ENCODE measurements around the gene TMEM212. TPM values are rescaled to one million over a fixed set of nuclear protein-coding genes. Genes with fewer than 3 reads are reported as not detected.

Gene TMEM212
- total RNA-seq, 4 donors from 2014 or later, result not detected

DNA sequence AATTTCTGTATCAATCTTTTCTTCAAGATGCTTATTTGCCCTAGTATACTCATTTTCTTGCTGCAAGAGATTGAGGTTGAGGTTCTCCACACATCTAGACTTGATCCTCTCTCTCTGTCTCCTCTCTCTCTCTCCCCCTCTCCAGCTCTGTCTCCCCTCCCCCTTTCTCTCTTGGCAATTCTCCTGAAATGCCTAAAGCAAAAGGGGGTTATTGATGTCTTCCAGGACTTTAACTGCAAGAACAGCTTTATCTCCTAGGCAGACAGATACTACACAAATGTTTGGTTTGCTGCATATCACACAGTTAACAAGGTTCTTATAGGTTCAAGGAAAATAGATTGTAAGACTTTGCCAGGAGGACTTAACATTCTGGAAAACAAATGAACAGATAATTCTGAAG, 52.1 kb downstream of the TMEM212 start:
- intact Hi-C loops (cut with DNase I; ENCODE audit: low total_unique reads), result no loop called here
- no peaks in the 10 kb centered on the region for H3K9me3 ChIP-seq
- no peaks in the 10 kb centered on the region for H3K27me3 ChIP-seq
- H3K4me1 ChIP-seq, result no peaks in the 10 kb centered on the region
- in situ Hi-C loops (cut with MboI; ENCODE audit: low sequenced_read_pairs in 4 of 4), result no loop called here
- DNase-seq (no peak), ATAC-seq (no peak)
- H3K36me3 ChIP-seq, result no peaks in the 10 kb centered on the region
- H3K27ac ChIP-seq, result no peak overlapping the region
- TF ChIP-seq POLR2A (IDR thresholded peaks at IDR 0.05), result no peak
- TF ChIP-seq, protein P1, sequence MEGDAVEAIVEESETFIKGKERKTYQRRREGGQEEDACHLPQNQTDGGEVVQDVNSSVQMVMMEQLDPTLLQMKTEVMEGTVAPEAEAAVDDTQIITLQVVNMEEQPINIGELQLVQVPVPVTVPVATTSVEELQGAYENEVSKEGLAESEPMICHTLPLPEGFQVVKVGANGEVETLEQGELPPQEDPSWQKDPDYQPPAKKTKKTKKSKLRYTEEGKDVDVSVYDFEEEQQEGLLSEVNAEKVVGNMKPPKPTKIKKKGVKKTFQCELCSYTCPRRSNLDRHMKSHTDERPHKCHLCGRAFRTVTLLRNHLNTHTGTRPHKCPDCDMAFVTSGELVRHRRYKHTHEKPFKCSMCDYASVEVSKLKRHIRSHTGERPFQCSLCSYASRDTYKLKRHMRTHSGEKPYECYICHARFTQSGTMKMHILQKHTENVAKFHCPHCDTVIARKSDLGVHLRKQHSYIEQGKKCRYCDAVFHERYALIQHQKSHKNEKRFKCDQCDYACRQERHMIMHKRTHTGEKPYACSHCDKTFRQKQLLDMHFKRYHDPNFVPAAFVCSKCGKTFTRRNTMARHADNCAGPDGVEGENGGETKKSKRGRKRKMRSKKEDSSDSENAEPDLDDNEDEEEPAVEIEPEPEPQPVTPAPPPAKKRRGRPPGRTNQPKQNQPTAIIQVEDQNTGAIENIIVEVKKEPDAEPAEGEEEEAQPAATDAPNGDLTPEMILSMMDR (IDR thresholded peaks at IDR 0.05 in 4 of 5, conservative IDR thresholded peaks at IDR 0.05 in 1 of 5), result no peak
- H3K4me3 ChIP-seq, result no peak overlapping the region

DNA sequence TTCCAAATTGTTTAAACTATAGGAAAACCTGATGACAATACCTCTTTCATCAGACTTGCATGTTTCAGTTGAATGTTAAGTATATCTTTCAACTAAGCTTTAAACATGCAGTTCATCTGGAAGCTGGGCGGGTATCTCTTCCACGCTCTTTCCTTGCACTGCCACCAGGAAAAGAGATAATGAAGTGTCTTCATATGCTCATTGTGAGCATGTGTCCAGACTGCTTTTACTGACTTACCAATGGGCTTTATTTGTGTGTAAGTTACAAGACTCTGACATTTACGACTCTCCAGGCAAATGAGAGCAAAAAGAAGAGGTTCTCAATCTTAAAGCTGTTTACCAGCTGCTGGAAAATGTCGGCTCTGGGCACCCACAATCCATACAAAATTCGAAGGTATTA, 52.8 kb downstream of the TMEM212 start:
- H3K4me3 ChIP-seq, result no peak overlapping the region

DNA sequence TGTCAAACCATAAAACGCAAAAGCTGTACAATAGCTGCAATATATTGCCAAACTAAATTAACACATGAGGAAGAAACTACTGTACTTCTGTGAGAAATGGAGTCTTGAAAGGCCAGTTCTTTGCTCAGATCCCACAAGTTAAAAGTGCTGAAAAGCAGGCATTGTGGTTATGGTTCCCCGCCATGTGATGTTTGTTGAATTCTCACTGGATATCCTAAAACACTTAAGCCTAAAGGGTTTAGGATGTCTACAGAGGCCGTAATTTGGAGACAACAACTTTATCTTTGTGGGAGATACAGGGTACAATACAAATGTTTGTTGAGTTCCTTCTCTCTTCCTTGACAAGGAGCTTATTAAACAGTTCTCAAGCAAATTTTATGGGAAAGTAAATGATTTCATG, 53.2 kb downstream of the TMEM212 start:
- TF ChIP-seq, protein P1 (IDR thresholded peaks at IDR 0.05 in 4 of 5, conservative IDR thresholded peaks at IDR 0.05 in 1 of 5), result no peak
- TF ChIP-seq POLR2A (IDR thresholded peaks at IDR 0.05), result no peak
- Histone ChIP-seq H3K4me3 (no peak overlapping the region), H3K36me3 (no peaks in the 10 kb centered on the region), H3K4me1 (no peaks in the 10 kb centered on the region), H3K27ac (no peak overlapping the region), H3K27me3 (no peaks in the 10 kb centered on the region), H3K9me3 (no peaks in the 10 kb centered on the region)
- ATAC-seq (no peak), DNase-seq (no peak)
- intact Hi-C loops (cut with DNase I; ENCODE audit: low total_unique reads) (no loop called here), in situ Hi-C loops (cut with MboI; ENCODE audit: low sequenced_read_pairs in 4 of 4) (no loop called here)

More for the DNA sequence above, 52.8 kb downstream of the TMEM212 start:
- in situ Hi-C loops (cut with MboI; ENCODE audit: low sequenced_read_pairs in 4 of 4), result no loop called here
- H3K27me3 ChIP-seq, result no peaks in the 10 kb centered on the region
- no peaks in the 10 kb centered on the region for H3K4me1 ChIP-seq
- no peak overlapping the region for H3K27ac ChIP-seq
- no peaks in the 10 kb centered on the region for H3K9me3 ChIP-seq
- intact Hi-C loops (cut with DNase I; ENCODE audit: low total_unique reads), result no loop called here
- ATAC-seq (no peak), DNase-seq (no peak)
- H3K36me3 ChIP-seq, result no peaks in the 10 kb centered on the region
- TF ChIP-seq POLR2A (IDR thresholded peaks at IDR 0.05), result no peak
- TF ChIP-seq, protein P1 (IDR thresholded peaks at IDR 0.05 in 4 of 5, conservative IDR thresholded peaks at IDR 0.05 in 1 of 5), result no peak

DNA sequence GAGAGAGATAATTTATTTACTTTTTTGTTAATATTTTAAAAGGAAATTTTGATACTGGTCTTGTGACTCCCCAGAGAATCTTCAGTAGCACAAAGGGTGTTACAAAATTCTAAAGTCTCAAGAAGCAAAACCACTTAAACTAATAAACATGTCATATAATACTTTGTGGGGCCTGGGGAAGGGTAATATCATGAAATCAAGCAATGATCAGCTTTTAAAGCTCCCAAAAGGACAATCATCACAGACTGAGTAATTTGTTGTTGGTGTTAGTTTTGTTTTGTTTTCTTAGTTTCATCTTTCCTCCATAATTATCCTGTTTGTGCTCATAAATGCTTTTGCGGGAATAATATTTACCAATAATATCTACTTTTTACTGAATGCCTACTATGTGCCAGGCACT, 55.0 kb downstream of the TMEM212 start:
- Histone ChIP-seq H3K9me3 (no peaks in the 10 kb centered on the region), H3K36me3 (no peaks in the 10 kb centered on the region), H3K27ac (no peak overlapping the region), H3K4me3 (no peak overlapping the region), H3K27me3 (no peaks in the 10 kb centered on the region), H3K4me1 (no peaks in the 10 kb centered on the region)
- no peak for TF ChIP-seq POLR2A (IDR thresholded peaks at IDR 0.05)
- TF ChIP-seq, protein P1 (IDR thresholded peaks at IDR 0.05 in 4 of 5, conservative IDR thresholded peaks at IDR 0.05 in 1 of 5), result no peak
- intact Hi-C loops (cut with DNase I; ENCODE audit: low total_unique reads) (no loop called here), in situ Hi-C loops (cut with MboI; ENCODE audit: low sequenced_read_pairs in 4 of 4) (no loop called here)
- DNase-seq, result no peak
- no peak for ATAC-seq

DNA sequence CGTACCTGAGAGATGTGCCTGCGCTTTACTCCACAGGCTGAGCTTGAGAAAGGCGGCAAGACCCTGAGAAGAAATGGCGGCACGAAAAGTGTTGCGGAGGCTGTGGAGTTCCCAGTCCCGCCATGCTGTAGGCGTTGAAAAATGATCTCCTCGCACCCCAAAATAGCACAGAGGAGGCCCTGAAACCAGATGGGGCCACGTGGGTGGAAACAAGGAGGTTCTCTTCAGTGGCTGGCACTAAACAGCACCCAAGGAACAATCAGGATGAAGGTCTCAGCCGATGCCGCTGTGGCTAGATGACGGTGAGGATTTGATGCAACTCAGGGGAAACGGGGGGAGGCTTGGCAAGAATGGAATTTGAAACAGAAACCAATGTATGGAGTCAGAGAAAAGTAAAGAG, 57.3 kb downstream of the TMEM212 start:
- Histone ChIP-seq H3K9me3 (no peaks in the 10 kb centered on the region), H3K36me3 (no peaks in the 10 kb centered on the region), H3K27ac (no peak overlapping the region), H3K4me1 (no peaks in the 10 kb centered on the region), H3K27me3 (no peaks in the 10 kb centered on the region), H3K4me3 (no peak overlapping the region)
- intact Hi-C loops (cut with DNase I; ENCODE audit: low total_unique reads), result no loop called here
- in situ Hi-C loops (cut with MboI; ENCODE audit: low sequenced_read_pairs in 4 of 4), result no loop called here
- no peak for TF ChIP-seq POLR2A (IDR thresholded peaks at IDR 0.05)
- TF ChIP-seq, protein P1 (IDR thresholded peaks at IDR 0.05 in 4 of 5, conservative IDR thresholded peaks at IDR 0.05 in 1 of 5), result no peak
- DNase-seq (no peak), ATAC-seq (no peak)
